Fibroblast of the aortic adventitia (primary cell): ENCODE results near the gene PPID. TPM values are rescaled to one million over a fixed set of nuclear protein-coding genes. Genes with fewer than 3 reads are reported as not detected.
"Not testable (repeated sequence)": the region's sequence is repeated elsewhere in the genome, so short reads cannot be mapped to it uniquely, and the experiment has no call there.

Experiments
- DNase-seq: peaks from one replicate; pipeline ENCODE4 v3.0.0-alpha.2; 2010; ENCODE audit warnings: low read depth
- H3K4me3 ChIP-seq: 2 replicates; pipeline ENCODE4 v1.5.1; 2011; ENCODE audit warnings: low read depth, mild to moderate bottlenecking, control low read depth, low read length, moderate library complexity
- total RNA-seq: library from RNA; depleted of rRNA; stranded (reverse); fragments of >200 nt; gene quantifications from 2 replicates; pipeline ENCODE4 v1.2.3, GENCODE V29; 2012; ENCODE audit warnings: low replicate concordance
- TF ChIP-seq, protein P1 (sequence below): IDR thresholded peaks from 2 replicates; pipeline ENCODE4 v1.5.1; 2011; ENCODE audit warnings: mild to moderate bottlenecking, low read length, control low read depth, inconsistent platforms; ENCODE audit not compliant: insufficient read depth

The PPID gene
- total RNA-seq, 1 donor: 23.6 TPM

DNA sequence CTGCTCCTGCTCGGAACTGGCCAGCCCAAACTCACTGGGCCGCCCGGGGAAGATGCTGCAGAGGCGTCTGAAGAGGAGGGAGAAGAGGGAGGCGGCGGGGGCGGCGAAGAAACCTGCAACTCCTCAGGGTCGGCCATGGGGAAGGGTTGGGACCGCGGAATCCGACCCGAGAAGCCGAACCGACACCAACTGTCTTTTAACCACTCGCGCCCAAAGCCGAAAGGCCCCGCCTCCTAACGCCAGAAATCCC lies 51.6 kb downstream of the PPID start, which contains the start of gene C4orf46:
Gene C4orf46 (minus strand): TSS at position 223 of the 250 bp plus-strand sequence. CDS start 86 bp downstream, at position 137.
- no peak for DNase-seq
- TF ChIP-seq, protein P1, sequence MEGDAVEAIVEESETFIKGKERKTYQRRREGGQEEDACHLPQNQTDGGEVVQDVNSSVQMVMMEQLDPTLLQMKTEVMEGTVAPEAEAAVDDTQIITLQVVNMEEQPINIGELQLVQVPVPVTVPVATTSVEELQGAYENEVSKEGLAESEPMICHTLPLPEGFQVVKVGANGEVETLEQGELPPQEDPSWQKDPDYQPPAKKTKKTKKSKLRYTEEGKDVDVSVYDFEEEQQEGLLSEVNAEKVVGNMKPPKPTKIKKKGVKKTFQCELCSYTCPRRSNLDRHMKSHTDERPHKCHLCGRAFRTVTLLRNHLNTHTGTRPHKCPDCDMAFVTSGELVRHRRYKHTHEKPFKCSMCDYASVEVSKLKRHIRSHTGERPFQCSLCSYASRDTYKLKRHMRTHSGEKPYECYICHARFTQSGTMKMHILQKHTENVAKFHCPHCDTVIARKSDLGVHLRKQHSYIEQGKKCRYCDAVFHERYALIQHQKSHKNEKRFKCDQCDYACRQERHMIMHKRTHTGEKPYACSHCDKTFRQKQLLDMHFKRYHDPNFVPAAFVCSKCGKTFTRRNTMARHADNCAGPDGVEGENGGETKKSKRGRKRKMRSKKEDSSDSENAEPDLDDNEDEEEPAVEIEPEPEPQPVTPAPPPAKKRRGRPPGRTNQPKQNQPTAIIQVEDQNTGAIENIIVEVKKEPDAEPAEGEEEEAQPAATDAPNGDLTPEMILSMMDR: no peak
- peak within 1 kb of the TSS; percentile 94 for H3K4me3 ChIP-seq

DNA sequence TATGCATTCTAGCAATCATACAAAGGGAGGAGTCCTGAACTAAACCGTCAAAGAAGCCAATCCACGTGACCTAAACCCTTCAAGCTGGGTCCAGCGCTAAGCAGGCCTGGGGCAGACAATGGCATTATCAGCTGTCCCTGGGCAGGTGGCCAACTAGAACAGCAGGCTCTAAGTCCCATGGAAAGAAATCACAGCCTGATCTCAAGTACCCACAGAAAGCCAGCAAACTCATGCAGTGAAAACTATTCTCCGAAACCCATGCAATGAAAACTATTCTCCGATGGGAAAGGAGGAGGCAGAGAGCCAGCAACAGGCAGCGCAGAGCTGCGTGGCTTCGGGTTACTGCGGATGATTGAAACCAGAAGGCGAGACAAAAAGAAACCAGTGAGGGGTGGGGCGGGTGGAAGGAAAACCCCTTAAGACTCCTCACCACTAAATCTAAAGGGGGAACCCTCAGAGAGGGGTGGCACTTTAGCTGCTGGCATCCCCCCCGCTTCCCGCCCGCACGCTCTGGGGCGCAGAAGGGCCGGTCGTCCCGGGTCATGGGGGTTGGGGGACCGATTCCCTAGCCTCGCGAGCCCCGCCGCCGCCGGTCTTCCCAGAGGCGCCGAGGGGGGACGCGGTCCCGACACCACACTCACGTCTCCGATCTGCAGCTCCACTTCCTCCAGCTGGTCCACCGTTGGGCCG lies 52.1 kb downstream of the PPID start:
- DNase-seq: peak; percentile 96
- TF ChIP-seq, protein P1: no peak
- peak overlapping the region; percentile 94 for H3K4me3 ChIP-seq

- DNase-seq: no peak
- TF ChIP-seq, protein P1: no peak
- no peak overlapping the region for H3K4me3 ChIP-seq
Observed at GRCh38 chr4:158669310-158669709, 53.9 kb downstream of the PPID start.

GRCh38 chr4:158667651-158668198 lies 55.5 kb downstream of the PPID start:
- peak; percentile 7 for DNase-seq
- TF ChIP-seq, protein P1: peak; percentile 51
- H3K4me3 ChIP-seq: no peak overlapping the region

DNA sequence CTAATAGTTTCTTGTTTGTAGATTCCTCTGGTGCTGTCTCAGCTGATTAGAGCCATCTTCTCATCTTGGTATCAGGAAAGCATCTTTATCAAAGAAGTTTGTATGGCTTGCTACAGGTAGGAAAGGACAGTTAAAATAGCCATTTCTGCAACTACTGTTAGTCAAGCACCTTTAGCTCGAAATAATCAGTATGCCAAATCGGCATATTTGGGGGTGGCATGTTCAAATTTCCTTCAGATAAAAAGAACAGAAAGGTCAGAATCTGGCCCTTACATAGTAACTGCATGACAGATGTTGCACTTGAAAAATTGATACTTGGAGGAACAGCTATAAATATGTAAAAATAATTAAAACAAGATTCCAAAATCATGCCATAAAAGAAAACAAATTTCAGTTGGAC lies 56.3 kb downstream of the PPID start:
- DNase-seq: no peak
- no peak overlapping the region for H3K4me3 ChIP-seq
- TF ChIP-seq, protein P1: no peak

GRCh38 chr4:158664806-158665205 lies 58.4 kb downstream of the PPID start:
- DNase-seq: no peak
- TF ChIP-seq, protein P1: no peak
- H3K4me3 ChIP-seq: no peak overlapping the region

DNA sequence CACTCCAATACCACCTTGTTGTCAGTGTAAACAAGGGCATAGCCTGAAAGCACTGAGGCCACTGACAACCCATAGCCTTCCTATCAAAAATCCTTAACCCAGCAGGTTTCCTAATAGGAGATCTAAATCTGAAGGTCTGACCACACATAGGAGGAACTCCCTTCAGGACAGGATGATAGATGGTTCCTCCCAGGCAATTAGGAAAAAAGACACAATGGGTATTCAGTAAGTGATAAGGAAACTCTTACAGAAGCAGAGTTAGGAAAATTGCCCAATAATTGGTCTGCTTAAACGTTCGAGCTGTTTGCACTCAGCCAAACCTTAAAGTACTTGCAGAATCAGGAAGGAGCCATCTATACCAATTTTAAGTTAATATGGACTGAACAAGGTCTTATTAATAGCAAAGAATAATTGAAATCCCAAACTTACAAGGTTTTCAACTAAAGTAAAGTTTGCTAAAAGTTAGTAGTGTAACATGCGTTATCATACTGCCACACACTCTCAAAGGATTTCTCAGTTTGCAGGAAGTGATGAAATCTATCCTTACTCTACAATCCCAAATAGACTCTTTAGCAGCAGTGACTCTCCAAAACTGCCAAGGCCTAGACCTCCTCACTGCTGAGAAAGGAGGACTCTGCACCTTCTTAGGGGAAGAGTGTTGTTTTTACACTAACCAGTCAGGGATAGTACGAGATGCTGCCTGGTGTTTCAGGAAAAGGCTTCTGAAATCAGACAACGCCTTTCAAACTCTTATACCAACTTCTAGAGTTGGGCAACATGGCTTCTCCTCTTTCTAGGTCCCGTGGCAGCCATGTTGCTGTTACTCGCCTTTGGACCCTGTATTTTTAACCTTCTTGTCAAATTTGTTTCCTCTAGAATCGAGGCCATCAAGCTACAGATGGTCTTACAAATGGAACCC lies 59.2 kb downstream of the PPID start:
- H3K4me3 ChIP-seq: not testable (repeated sequence)
- peak; percentile 47 for DNase-seq

DNA sequence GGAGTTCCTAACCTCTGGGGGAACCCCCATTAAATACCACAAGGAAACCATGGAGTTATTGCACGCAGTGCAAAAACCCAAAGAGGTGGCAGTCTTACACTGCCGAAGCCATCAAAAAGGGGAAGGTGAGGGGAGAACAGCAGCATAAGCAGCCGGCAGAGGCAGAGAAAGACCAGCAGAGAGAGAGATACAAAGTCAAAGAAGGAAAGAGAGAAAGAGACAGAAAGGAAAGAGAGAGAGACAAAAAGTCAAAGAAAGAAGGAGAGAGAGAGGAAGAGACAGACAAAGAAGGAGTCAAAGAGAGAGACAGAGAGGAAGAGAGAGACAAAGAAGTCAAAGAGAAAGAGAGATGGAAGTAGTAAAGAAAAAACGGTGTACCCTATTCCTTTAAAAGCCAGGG lies 59.9 kb downstream of the PPID start:
- DNase-seq: not testable (repeated sequence)

More for the DNA sequence above, 59.9 kb downstream of the PPID start:
- H3K4me3 ChIP-seq: not testable (repeated sequence)
